LNCaP clone FGC (cell line): ENCODE measurements around the gene EMP1.

Experiments
- DNase-seq: peaks from one replicate; pipeline ENCODE4 v3.0.0-alpha.2; 2011; ENCODE audit warnings: low read depth
- H3K4me3 ChIP-seq: 2 replicates; pipeline ENCODE4 v1.5.1; 2011; ENCODE audit warnings: mild to moderate bottlenecking, low read depth, low read length, control low read depth
- TF ChIP-seq, protein P1 (sequence below): IDR thresholded peaks from 2 replicates; pipeline ENCODE4 v1.5.1; 2012; ENCODE audit warnings: mild to moderate bottlenecking; ENCODE audit not compliant: control insufficient read depth, insufficient read depth; ENCODE audit errors: extremely low read depth

EMP1 gene

GRCh38 chr12:13187399-13187798 lies 9.1 kb upstream of the EMP1 start:
- no peak overlapping the region for H3K4me3 ChIP-seq
- TF ChIP-seq, protein P1, sequence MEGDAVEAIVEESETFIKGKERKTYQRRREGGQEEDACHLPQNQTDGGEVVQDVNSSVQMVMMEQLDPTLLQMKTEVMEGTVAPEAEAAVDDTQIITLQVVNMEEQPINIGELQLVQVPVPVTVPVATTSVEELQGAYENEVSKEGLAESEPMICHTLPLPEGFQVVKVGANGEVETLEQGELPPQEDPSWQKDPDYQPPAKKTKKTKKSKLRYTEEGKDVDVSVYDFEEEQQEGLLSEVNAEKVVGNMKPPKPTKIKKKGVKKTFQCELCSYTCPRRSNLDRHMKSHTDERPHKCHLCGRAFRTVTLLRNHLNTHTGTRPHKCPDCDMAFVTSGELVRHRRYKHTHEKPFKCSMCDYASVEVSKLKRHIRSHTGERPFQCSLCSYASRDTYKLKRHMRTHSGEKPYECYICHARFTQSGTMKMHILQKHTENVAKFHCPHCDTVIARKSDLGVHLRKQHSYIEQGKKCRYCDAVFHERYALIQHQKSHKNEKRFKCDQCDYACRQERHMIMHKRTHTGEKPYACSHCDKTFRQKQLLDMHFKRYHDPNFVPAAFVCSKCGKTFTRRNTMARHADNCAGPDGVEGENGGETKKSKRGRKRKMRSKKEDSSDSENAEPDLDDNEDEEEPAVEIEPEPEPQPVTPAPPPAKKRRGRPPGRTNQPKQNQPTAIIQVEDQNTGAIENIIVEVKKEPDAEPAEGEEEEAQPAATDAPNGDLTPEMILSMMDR: no peak
- no peak for DNase-seq

- no peak overlapping the region for H3K4me3 ChIP-seq
- TF ChIP-seq, protein P1: no peak
- no peak for DNase-seq
Observed at GRCh38 chr12:13189264-13189663, 7.3 kb upstream of the EMP1 start.

- DNase-seq: no peak
- no peak overlapping the region for H3K4me3 ChIP-seq
- TF ChIP-seq, protein P1: no peak
Observed at GRCh38 chr12:13190275-13190674, 6.3 kb upstream of the EMP1 start.

GRCh38 chr12:13192719-13193118 lies 3.8 kb upstream of the EMP1 start:
- no peak overlapping the region for H3K4me3 ChIP-seq
- DNase-seq: no peak
- TF ChIP-seq, protein P1: no peak

- no peak overlapping the region for H3K4me3 ChIP-seq
Observed at GRCh38 chr12:13193505-13194231, 2.9 kb upstream of the EMP1 start.

DNA sequence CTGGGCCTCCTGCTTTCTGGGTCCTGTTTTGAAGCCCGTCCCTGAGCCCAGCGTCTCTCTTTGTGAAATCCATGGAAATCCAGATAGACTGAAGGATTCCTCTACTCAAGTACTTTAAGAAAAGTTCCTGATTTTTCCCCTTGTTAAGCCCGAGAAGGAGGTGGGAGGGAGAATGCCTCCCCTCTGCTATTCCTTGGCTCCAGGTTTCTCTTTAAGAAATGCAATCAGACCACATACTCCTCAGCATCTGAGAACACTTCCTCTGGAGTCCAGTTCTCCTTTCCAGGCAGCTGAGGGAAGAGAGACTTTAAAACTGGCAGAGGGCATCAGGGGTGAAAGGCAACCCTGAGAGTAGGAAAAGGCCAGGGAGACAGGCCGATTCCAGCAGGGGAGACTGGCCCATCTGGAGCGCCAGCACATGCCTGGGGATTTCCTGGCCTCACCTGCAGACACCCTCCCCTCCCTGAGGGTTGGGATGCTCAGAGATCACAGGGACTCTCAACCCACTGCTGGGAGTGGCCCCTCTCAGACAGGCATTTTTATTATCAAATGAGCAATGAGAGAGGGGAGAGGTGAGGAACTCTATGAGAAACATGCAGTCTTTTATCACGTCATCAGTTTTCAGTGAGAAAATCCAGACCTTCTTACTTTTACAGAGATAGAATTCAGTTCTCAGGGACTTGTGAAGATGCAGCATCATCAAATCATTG lies 2.0 kb upstream of the EMP1 start:
- no peak for DNase-seq
- no peak overlapping the region for H3K4me3 ChIP-seq
- TF ChIP-seq, protein P1: no peak

More at GRCh38 chr12:13193505-13194231, 2.9 kb upstream of the EMP1 start:
- TF ChIP-seq, protein P1: no peak
- no peak for DNase-seq
